Fibroblast of lung (primary cell): ENCODE results near the gene CLMP. TPM values are rescaled to one million over a fixed set of nuclear protein-coding genes. Genes with fewer than 3 reads are reported as not detected.
A peak's percentile ranks its signal among the peaks of the same experiment; 100 is the strongest.

ENCODE experiments used
- DNase-seq, 2 donors: peaks; one replicate each; pipeline versions ENCODE4 v3.0.0 to v3.0.0-alpha.2; 2010; ENCODE audit warnings: low read depth in 2 of 2
- H2AFZ ChIP-seq: 2 replicates; pipeline ENCODE4 v1.5.1; 2012; ENCODE audit warnings: low read length, control low read depth, inconsistent platforms
- H3K27ac ChIP-seq: 2 replicates; pipeline ENCODE4 v1.5.1; 2011; ENCODE audit warnings: low read length, control low read depth; ENCODE audit not compliant: insufficient read depth
- H3K27me3 ChIP-seq: 2 replicates; pipeline ENCODE4 v1.5.1; 2011; ENCODE audit warnings: mild to moderate bottlenecking, low read length; ENCODE audit not compliant: control insufficient read depth, insufficient read depth
- H3K36me3 ChIP-seq: 2 replicates; pipeline ENCODE4 v1.5.1; 2011; ENCODE audit warnings: low read length; ENCODE audit not compliant: control insufficient read depth, insufficient read depth
- H3K4me1 ChIP-seq: 2 replicates; pipeline ENCODE4 v1.5.1; 2011; ENCODE audit warnings: low read length; ENCODE audit not compliant: control insufficient read depth, insufficient read depth; ENCODE audit errors: extremely low read depth
- H3K4me2 ChIP-seq: 2 replicates; pipeline ENCODE4 v1.5.1; 2011; ENCODE audit warnings: low read length, control low read depth; ENCODE audit not compliant: insufficient read depth; ENCODE audit errors: extremely low read depth
- H3K4me3 ChIP-seq, 4 experiments: fragments of 200-600 bp in 1 of 4; sonication (generic) in 1 of 4; replicated peaks in 1 of 4; 2 replicates each; pipeline ENCODE4 v1.5.1; 2011 to 2016; ENCODE audit warnings: low read length in 4 of 4, low read depth in 3 of 4, mild to moderate bottlenecking in 3 of 4, control low read depth in 2 of 4, inconsistent platforms in 1 of 4, mixed read lengths in 1 of 4; ENCODE audit not compliant: insufficient read depth in 1 of 4; ENCODE audit errors: control extremely low read depth in 1 of 4
- H3K79me2 ChIP-seq: 2 replicates; pipeline ENCODE4 v1.5.1; 2012; ENCODE audit warnings: mild to moderate bottlenecking, low read length, inconsistent platforms; ENCODE audit not compliant: control insufficient read depth, insufficient read depth
- H3K9ac ChIP-seq: 2 replicates; pipeline ENCODE4 v1.5.1; 2011; ENCODE audit warnings: mild to moderate bottlenecking, low read length, control low read depth; ENCODE audit not compliant: insufficient read depth
- H3K9me3 ChIP-seq: 2 replicates; pipeline ENCODE4 v1.5.1; 2012; ENCODE audit warnings: low read depth, low read length; ENCODE audit not compliant: control insufficient read depth, insufficient read depth
- H4K20me1 ChIP-seq: 2 replicates; pipeline ENCODE4 v1.5.1; 2011; ENCODE audit warnings: low read length; ENCODE audit not compliant: control insufficient read depth, insufficient read depth; ENCODE audit errors: extremely low read depth
- EZH2 ChIP-seq: IDR thresholded peaks from 2 replicates; pipeline ENCODE4 v1.5.1; 2012; ENCODE audit warnings: low read length, control low read depth, mild to moderate bottlenecking; ENCODE audit errors: missing control alignments
- polyA minus RNA-seq: library from RNA; depleted of rRNA, polyadenylated mRNA; stranded (reverse); fragments of >200 nt; gene quantifications from 2 replicates; pipeline ENCODE4 v1.2.3, GENCODE V29; 2011; ENCODE audit warnings: low replicate concordance
- polyA plus RNA-seq, 2 donors: library from polyadenylated mRNA; depleted of rRNA in 1 of 2; stranded (reverse) in 1 of 2; unstranded in 1 of 2; fragments of >200 nt; gene quantifications; 2 replicates each; pipeline ENCODE4 v1.2.1, GENCODE V29; 2011 to 2012; ENCODE audit warnings: missing spikeins in 1 of 2
- total RNA-seq: library from RNA; depleted of rRNA; stranded (reverse); fragments of >200 nt; gene quantifications from 2 replicates; pipeline ENCODE4 v1.2.1, GENCODE V29; 2014
- TF ChIP-seq, protein P1 (sequence below), 2 donors: IDR thresholded peaks in 1 of 2; conservative IDR thresholded peaks in 1 of 2; 1 replicate in 1 of 2; 2 replicates in 1 of 2; pipeline ENCODE4 v1.5.1; 2011 to 2012; ENCODE audit warnings: low read length in 2 of 2, control low read depth in 1 of 2, inconsistent platforms in 1 of 2, low read depth in 1 of 2, mild to moderate bottlenecking in 1 of 2

CLMP gene, protein sequence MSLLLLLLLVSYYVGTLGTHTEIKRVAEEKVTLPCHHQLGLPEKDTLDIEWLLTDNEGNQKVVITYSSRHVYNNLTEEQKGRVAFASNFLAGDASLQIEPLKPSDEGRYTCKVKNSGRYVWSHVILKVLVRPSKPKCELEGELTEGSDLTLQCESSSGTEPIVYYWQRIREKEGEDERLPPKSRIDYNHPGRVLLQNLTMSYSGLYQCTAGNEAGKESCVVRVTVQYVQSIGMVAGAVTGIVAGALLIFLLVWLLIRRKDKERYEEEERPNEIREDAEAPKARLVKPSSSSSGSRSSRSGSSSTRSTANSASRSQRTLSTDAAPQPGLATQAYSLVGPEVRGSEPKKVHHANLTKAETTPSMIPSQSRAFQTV
- total RNA-seq (84.5 and 107 TPM in 2 replicates), polyA plus RNA-seq (151 and 243 TPM in 2 replicates), polyA minus RNA-seq (180 and 200 TPM in 2 replicates)
- 74.4 and 134 TPM in 2 replicates for polyA plus RNA-seq (2012)

DNA sequence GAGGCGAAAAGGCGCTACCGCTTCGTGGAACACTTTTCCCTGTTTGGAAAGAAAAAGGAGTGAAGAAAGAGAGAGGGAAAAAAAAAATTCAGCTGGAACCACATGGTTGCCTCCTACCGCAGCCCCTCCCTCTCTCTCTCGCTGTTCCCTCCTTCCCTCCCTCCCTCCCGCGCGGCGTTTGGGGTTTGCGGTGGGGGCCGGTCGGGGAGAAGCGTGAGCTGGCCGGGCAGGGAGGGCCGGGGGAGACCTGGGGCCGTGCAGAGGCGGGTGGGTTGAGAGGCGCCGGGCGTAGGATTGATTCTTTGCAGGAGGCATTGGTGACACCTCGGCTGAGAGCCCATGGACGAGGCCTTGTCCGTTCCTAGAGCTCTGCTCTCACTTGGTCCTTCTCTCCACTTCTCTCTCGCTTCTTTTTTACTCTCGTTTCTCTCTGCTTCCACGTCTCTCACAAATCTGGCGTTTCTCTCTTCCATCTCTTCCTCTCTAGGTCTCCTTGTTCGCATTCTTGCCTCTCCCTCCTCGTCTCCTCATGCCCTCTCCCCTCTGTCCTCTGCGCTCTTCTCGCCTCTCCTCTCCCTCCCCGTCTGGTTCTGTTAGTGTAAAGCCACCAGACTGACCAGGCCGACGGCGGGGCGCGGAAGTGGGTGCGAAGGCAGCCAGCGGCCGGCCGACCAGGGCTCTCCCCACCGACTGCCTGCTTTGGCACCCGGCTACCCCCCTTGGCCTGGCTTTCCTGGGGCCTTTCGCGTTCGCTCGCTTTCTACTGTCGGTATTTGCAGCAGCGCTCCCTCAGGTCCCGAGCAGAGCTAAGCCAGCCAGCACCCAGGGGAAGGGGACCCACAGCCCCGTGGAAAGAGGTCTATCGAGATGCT lies at the start of gene CLMP:
CLMP (minus strand) TSS at position 61 of the 872 bp plus-strand sequence. CDS start 308 bp downstream, outside the sequence.
- Histone ChIP-seq H2AFZ (peak within 1 kb of the TSS; percentile 61), H3K27ac (peak within 1 kb of the TSS; percentile 95), H3K27me3 (no peaks in the 10 kb centered on the region), H3K9ac (peak within 1 kb of the TSS; percentile 90), H3K4me3 (peak within 1 kb of the TSS; percentile 76 to 83 (median 80)), H4K20me1 (no peaks in the 10 kb centered on the region), H3K9me3 (no peaks in the 10 kb centered on the region), H3K36me3 (no peaks in the 10 kb centered on the region), H3K4me2 (peak within 1 kb of the TSS; percentile 79), H3K4me1 (peaks cover 18% of the 10 kb centered on the region), H3K79me2 (peaks cover 53% of the 10 kb centered on the region)
- TF ChIP-seq, protein P1, sequence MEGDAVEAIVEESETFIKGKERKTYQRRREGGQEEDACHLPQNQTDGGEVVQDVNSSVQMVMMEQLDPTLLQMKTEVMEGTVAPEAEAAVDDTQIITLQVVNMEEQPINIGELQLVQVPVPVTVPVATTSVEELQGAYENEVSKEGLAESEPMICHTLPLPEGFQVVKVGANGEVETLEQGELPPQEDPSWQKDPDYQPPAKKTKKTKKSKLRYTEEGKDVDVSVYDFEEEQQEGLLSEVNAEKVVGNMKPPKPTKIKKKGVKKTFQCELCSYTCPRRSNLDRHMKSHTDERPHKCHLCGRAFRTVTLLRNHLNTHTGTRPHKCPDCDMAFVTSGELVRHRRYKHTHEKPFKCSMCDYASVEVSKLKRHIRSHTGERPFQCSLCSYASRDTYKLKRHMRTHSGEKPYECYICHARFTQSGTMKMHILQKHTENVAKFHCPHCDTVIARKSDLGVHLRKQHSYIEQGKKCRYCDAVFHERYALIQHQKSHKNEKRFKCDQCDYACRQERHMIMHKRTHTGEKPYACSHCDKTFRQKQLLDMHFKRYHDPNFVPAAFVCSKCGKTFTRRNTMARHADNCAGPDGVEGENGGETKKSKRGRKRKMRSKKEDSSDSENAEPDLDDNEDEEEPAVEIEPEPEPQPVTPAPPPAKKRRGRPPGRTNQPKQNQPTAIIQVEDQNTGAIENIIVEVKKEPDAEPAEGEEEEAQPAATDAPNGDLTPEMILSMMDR (conservative IDR thresholded peaks at IDR 0.05 in 1 of 2, IDR thresholded peaks at IDR 0.05 in 1 of 2; ENCODE audit: low read depth in 1 of 2, low read length in 2 of 2) = no peak
- TF ChIP-seq EZH2 = no peak
- peak; percentile 77 to 82 for DNase-seq

DNA sequence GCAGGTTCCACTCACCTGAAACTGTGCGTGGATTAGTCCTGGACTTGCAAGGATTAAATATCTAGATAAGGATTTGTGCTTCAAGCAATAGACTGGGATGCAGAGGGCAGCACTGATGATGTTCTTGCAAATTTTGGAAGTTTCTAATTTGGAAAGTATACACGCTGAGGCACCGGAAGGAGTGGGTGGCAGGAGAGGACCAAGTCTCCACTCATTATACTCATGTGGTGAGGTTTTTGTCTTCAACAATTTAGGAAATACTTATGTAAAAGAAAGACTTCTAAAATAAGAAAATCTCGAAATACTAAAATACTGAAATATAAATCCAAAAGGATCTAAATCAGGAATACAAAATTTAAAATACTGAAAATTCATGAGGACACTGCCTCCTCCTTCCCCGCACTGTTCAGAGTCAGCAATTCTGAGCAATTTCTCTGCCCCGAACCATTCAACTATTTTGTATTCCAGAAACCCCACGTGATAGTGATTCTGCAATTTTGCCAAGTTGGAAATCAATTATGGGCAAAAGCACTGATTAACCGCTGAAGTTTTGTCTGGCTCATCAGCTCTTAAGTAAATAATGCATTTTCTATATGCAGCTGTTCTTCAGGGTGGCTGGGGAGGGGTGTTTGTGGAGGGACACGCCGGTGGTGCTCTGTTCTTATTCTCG lies 47.0 kb upstream of the CLMP start:
- Histone ChIP-seq H3K4me2 (no peak overlapping the region), H3K36me3 (no peaks in the 10 kb centered on the region), H3K79me2 (no peaks in the 10 kb centered on the region), H4K20me1 (no peaks in the 10 kb centered on the region), H3K4me3 (no peak overlapping the region), H3K27ac (no peak overlapping the region), H3K27me3 (no peaks in the 10 kb centered on the region), H3K4me1 (no peaks in the 10 kb centered on the region), H3K9ac (no peak overlapping the region), H3K9me3 (no peaks in the 10 kb centered on the region), H2AFZ (no peak overlapping the region)
- TF ChIP-seq, protein P1 (conservative IDR thresholded peaks at IDR 0.05 in 1 of 2, IDR thresholded peaks at IDR 0.05 in 1 of 2; ENCODE audit: low read depth in 1 of 2, low read length in 2 of 2) = no peak
- TF ChIP-seq EZH2 = no peak
- no peak for DNase-seq
